Colonic mucosa (tissue), 4 donors: Measurements from ENCODE around the gene OR4X2. TPM values are rescaled to one million over a fixed set of nuclear protein-coding genes. Genes with fewer than 3 reads are reported as not detected.
"Not testable (repeated sequence)": the region's sequence is repeated elsewhere in the genome, so short reads cannot be mapped to it uniquely, and the experiment has no call there.

ENCODE experiments used
- DNase-seq: peaks from one replicate; pipeline ENCODE4 v3.0.0-alpha.2; 2020
- H3K27ac ChIP-seq: fragments of 200-600 bp; one replicate; pipeline ENCODE4 v1.8.0; 2021
- H3K27me3 ChIP-seq: fragments of 200-600 bp; one replicate; pipeline ENCODE4 v1.8.0; 2021
- H3K36me3 ChIP-seq: fragments of 200-600 bp; one replicate; pipeline ENCODE4 v1.8.0; 2021
- H3K4me1 ChIP-seq: fragments of 200-600 bp; one replicate; pipeline ENCODE4 v1.8.0; 2021; ENCODE audit warnings: mild to moderate bottlenecking
- H3K4me3 ChIP-seq: fragments of 200-600 bp; one replicate; pipeline ENCODE4 v1.8.0; 2021
- H3K9ac ChIP-seq, 2 donors: one replicate each; pipeline ENCODE4 v1.7.0; 2013; ENCODE audit warnings: control low read depth in 2 of 2, low read depth in 2 of 2, low read length in 2 of 2
- H3K9me3 ChIP-seq: fragments of 200-600 bp; one replicate; pipeline ENCODE4 v1.8.0; 2021
- intact Hi-C: fragments of 100-400 bp; cut with DNase I; formaldehyde crosslinking; loops from one replicate; pipeline ENCODE4 v1.14.1; 2022
- total RNA-seq, 2 donors: library from RNA; stranded (reverse); fragmentation: NEBNext Ultra II Directional in 1 of 2; extraction: Animal tissue kit (Norgen Biotek cat#: 25700) in 1 of 2; gene quantifications; one replicate each; pipeline ENCODE4 v1.2.1, GENCODE V29; 2021
- TF ChIP-seq, protein P1 (sequence below): fragments of 200-600 bp; IDR thresholded peaks from one replicate; pipeline ENCODE4 v1.8.0; 2022; ENCODE audit warnings: antibody characterized with exemption, mild to moderate bottlenecking
- donor health status: healthy.
- donor health status: DM: no; HTN: no; CAD: no.
- donor health status: DM: no; HTN: no; CAD: no.

Gene OR4X2, protein sequence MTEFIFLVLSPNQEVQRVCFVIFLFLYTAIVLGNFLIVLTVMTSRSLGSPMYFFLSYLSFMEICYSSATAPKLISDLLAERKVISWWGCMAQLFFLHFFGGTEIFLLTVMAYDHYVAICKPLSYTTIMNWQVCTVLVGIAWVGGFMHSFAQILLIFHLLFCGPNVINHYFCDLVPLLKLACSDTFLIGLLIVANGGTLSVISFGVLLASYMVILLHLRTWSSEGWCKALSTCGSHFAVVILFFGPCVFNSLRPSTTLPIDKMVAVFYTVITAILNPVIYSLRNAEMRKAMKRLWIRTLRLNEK
- not detected for total RNA-seq

DNA sequence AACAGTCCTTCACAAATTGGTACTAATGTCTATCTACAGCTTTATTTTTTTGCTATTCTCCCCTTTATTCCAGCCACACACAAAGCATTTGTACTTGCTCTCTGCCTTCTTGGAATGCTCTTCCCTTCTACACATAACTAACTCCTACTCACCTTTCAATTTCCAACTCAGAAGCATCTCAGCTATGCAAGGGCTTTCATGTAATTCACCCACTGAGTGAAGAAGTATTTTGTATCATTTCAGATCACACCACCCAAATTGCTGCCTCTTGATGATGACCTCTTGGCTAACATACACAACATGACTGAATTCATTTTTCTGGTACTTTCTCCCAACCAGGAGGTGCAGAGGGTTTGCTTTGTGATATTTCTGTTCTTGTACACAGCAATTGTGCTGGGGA lies at the start of gene OR4X2:
Gene OR4X2 (plus strand): TSS at position 301 of the 400 bp plus-strand sequence. CDS start 0 bp downstream, at position 301.
- Histone ChIP-seq H3K4me3 (no peak within 1 kb of the TSS), H3K4me1 (no peaks in the 10 kb centered on the region), H3K9ac (no peak within 1 kb of the TSS), H3K9me3 (no peaks in the 10 kb centered on the region), H3K27me3 (no peaks in the 10 kb centered on the region), H3K36me3 (no peaks in the 10 kb centered on the region), H3K27ac (no peak within 1 kb of the TSS)
- TF ChIP-seq, protein P1, sequence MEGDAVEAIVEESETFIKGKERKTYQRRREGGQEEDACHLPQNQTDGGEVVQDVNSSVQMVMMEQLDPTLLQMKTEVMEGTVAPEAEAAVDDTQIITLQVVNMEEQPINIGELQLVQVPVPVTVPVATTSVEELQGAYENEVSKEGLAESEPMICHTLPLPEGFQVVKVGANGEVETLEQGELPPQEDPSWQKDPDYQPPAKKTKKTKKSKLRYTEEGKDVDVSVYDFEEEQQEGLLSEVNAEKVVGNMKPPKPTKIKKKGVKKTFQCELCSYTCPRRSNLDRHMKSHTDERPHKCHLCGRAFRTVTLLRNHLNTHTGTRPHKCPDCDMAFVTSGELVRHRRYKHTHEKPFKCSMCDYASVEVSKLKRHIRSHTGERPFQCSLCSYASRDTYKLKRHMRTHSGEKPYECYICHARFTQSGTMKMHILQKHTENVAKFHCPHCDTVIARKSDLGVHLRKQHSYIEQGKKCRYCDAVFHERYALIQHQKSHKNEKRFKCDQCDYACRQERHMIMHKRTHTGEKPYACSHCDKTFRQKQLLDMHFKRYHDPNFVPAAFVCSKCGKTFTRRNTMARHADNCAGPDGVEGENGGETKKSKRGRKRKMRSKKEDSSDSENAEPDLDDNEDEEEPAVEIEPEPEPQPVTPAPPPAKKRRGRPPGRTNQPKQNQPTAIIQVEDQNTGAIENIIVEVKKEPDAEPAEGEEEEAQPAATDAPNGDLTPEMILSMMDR = no peak
- DNase-seq = no peak
- intact Hi-C loops = no loop called here

DNA sequence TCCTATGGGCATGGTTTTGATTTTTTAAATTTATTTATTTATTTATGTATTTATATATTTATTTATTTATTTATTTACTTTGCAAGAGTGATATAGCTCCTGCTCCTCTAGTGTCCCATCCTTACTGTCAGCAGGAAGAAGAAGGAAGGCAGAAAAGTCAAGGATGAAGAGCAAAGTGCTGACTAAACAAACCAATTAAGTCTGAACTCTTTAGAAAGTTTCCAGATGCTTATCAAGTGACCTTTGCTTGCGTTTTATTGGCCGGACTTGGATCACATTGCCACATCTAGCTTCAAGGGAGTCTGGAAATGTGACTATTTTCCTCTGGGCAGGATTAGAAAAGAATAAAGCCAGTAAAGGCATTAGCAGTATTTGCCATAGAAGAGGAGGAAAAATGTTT lies 37.0 kb upstream of the OR4X2 start:
- no peak overlapping the region for H3K9ac ChIP-seq
- intact Hi-C loops = no loop called here
- no peaks in the 10 kb centered on the region for H3K4me1 ChIP-seq
- no peak overlapping the region for H3K27ac ChIP-seq
- TF ChIP-seq, protein P1 = no peak
- DNase-seq = no peak
- H3K9me3 ChIP-seq = no peaks in the 10 kb centered on the region
- H3K4me3 ChIP-seq = no peak overlapping the region
- H3K36me3 ChIP-seq = no peaks in the 10 kb centered on the region
- H3K27me3 ChIP-seq = no peaks in the 10 kb centered on the region

DNA sequence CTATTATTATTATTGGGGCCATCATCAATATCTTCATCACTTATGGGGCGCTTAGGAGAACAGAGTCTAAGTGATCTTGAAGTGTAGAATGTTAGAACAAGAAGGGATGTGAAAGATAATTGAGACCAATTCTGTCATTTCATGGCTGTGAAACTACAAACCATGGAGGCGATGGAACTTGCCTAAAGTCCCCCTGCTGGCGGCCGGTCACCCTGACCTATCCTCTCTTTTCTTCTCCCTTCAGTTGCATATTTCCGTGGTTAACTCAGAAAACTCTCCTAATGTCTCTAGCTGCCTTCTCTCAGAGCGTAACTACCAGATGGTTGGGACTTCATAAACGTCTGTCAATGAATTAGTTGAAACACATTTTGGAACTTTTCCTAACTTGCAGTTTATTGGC lies 34.9 kb upstream of the OR4X2 start:
- no peak for DNase-seq
- TF ChIP-seq, protein P1 = no peak
- H3K36me3 ChIP-seq = no peaks in the 10 kb centered on the region
- H3K4me1 ChIP-seq = no peaks in the 10 kb centered on the region
- H3K27me3 ChIP-seq = no peaks in the 10 kb centered on the region
- intact Hi-C loops = no loop called here
- no peak overlapping the region for H3K9ac ChIP-seq
- no peak overlapping the region for H3K4me3 ChIP-seq
- no peaks in the 10 kb centered on the region for H3K9me3 ChIP-seq
- no peak overlapping the region for H3K27ac ChIP-seq

DNA sequence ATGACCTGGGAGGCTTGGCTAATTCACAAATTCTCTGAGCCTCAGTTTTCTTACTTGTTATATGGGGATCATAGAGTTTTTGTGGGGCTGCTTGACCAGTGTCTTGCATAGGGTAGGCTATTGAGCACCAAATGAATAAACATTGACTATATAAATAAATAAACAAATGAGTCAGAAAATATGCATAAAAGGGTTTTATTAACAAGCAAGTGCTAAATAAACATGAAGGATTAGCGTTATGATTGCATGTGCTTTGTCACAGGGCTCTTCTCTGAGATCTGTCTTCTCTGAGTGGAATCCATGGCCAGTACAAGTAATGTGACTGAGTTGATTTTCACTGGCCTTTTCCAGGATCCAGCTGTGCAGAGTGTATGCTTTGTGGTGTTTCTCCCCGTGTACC lies 28.4 kb upstream of the OR4X2 start, which contains the start of gene OR4B1:
Gene OR4B1 (plus strand): TSS at position 301 of the 400 bp plus-strand sequence. CDS start 0 bp downstream, at position 301.
- no peaks in the 10 kb centered on the region for H3K9me3 ChIP-seq
- no peaks in the 10 kb centered on the region for H3K36me3 ChIP-seq
- H3K4me3 ChIP-seq = no peak within 1 kb of the TSS
- H3K27me3 ChIP-seq = no peaks in the 10 kb centered on the region
- H3K4me1 ChIP-seq = no peaks in the 10 kb centered on the region
- no peak within 1 kb of the TSS for H3K9ac ChIP-seq
- DNase-seq = no peak
- intact Hi-C loops = no loop called here
- no peak within 1 kb of the TSS for H3K27ac ChIP-seq
- TF ChIP-seq, protein P1 = no peak

DNA sequence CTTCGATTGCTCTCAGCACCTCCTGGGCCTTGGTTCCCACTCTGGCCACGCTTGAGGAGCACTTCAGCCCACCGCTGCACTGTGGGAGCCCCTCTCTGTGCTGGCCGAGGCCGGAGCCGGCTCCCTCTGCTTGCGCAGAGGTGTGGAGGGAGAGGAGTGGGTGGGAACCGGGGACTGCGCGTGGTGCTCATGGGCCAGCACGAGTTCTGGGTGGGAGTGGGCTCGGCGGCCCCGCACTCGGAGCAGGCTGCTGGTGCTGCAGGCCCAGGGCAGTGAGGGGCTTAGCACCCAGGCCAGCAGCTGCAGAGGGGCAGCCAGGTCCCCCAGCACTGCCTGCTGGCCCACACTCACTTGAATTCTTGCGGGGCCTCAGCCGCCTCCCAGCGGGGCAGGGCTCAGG lies 16.1 kb upstream of the OR4X2 start:
- Histone ChIP-seq H3K27me3 (no peaks in the 10 kb centered on the region), H3K4me3 (no peak overlapping the region), H3K9me3 (no peaks in the 10 kb centered on the region), H3K36me3 (no peaks in the 10 kb centered on the region), H3K9ac (no peak overlapping the region), H3K4me1 (no peaks in the 10 kb centered on the region), H3K27ac (no peak overlapping the region)
- intact Hi-C loops = no loop called here
- no peak for DNase-seq
- TF ChIP-seq, protein P1 = no peak

DNA sequence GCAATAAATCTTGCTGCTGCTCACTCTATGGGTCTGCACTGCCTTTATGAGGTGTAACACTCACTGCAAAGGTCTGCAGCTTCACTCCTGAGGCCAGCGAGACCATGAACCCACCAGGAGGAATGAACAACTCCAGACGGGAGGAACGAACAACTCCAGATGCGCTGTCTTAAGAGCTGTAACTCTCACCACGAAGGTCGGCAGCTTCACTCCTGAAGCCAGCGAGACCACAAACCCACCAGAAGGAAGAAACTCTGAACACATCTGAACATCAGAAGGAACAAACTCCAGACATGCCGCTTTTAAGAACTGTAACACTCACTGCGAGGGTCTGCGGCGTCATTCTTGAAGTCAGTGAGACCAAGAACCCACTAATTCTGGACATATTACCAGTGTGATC lies 14.8 kb upstream of the OR4X2 start:
- H3K27me3 ChIP-seq, H3K4me1 ChIP-seq, H3K4me3 ChIP-seq, intact Hi-C loops, DNase-seq, H3K9ac ChIP-seq, H3K27ac ChIP-seq, H3K36me3 ChIP-seq, H3K9me3 ChIP-seq: not testable (repeated sequence)
